DND-41 (cell line): Measurements from ENCODE around the gene UCN3.

Experiments used
- CTCF ChIP-seq: IDR thresholded peaks from 2 replicates; pipeline ENCODE4 v1.5.1; 2012; ENCODE audit warnings: borderline replicate concordance, low read length, moderate library complexity, mild to moderate bottlenecking; ENCODE audit not compliant: poor library complexity, severe bottlenecking; ENCODE audit errors: extremely low read depth
- EZH2 ChIP-seq: IDR thresholded peaks from 3 replicates; pipeline ENCODE4 v1.6.1; 2012; ENCODE audit warnings: borderline replicate concordance, low read depth, mild to moderate bottlenecking, moderate library complexity, low read length, inconsistent platforms; ENCODE audit not compliant: severe bottlenecking

GRCh38 chr10:5360318-5360915, 4.3 kb upstream of the UCN3 start:
- TF ChIP-seq CTCF (no peak), EZH2 (no peak)
